HepG2 (cell line): Measurements from ENCODE around the gene UNCX. TPM values are rescaled to one million over a fixed set of nuclear protein-coding genes. Genes with fewer than 3 reads are reported as not detected.

Experiments used
- ATAC-seq: fragments of 200-7000 bp; cut with Tn5 transposase; 3 replicates; pipeline ENCODE4 v1.9.1; 2020; ENCODE audit warnings: mild to moderate bottlenecking, moderate library complexity
- BruUV-seq: library from RNA; stranded (reverse); fragments of 400-500 nt; replicated peaks from 2 replicates; lab custom pipeline; 2021; lab: Mats Ljungman, UMichigan
- CTCF ChIA-PET: fragments of 300-600 bp; formaldehyde crosslinking; extraction: SDS; loops from one replicate; lab custom pipeline; 2021; ENCODE audit warnings: low total read pairs, inconsistent platforms, low intra/inter-chr PET ratio; lab: Yijun Ruan, JAX
- POLR2A ChIA-PET: fragments of 350-600 bp; sonication (Branson Sonifier 250); formaldehyde crosslinking; loops from one replicate; lab custom pipeline; 2020; ENCODE audit warnings: antibody characterized with exemption, inconsistent platforms; lab: Yijun Ruan, JAX
- DNase-seq: peaks from one replicate; pipeline ENCODE4 v3.0.0-alpha.2; 2015; ENCODE audit warnings: low spot score
- FAIRE-seq: peaks from 3 replicates; lab custom pipeline; 2011; peaks lifted over from hg19 to GRCh38; lab: Jason Lieb, UNC
- H2AFZ ChIP-seq: one replicate; pipeline ENCODE4 v1.6.1; 2011; ENCODE audit warnings: low read length, inconsistent platforms
- H3K27ac ChIP-seq: fragments of 300-600 bp; 3 replicates; pipeline ENCODE4 v1.8.0; 2011; ENCODE audit warnings: mixed run types, mild to moderate bottlenecking, mixed read lengths, low read length, inconsistent platforms; ENCODE audit not compliant: insufficient read depth; ENCODE audit errors: extremely low read length
- H3K27me3 ChIP-seq, 2 experiments: fragments of 200-600 bp in 1 of 2; 2 replicates in 1 of 2; 3 replicates in 1 of 2; pipeline versions ENCODE4 v1.6.0 to v1.8.0; 2011; ENCODE audit warnings: low read length in 2 of 2, mild to moderate bottlenecking in 2 of 2, moderate library complexity in 2 of 2, inconsistent platforms in 1 of 2; ENCODE audit not compliant: insufficient read depth in 2 of 2, control insufficient read depth in 1 of 2
- H3K36me3 ChIP-seq, 2 experiments: fragments of 200-600 bp in 1 of 2; replicated peaks in 1 of 2; 2 replicates in 1 of 2; 3 replicates in 1 of 2; pipeline versions ENCODE4 v1.5.1 to v1.8.0; 2011; ENCODE audit warnings: low read length in 2 of 2, inconsistent platforms in 1 of 2; ENCODE audit not compliant: insufficient read depth in 2 of 2, control insufficient read depth in 1 of 2
- H3K4me1 ChIP-seq: 2 replicates; pipeline ENCODE4 v1.5.1; 2012; ENCODE audit warnings: low read length, inconsistent platforms; ENCODE audit not compliant: insufficient read depth
- H3K4me2 ChIP-seq: 2 replicates; pipeline ENCODE4 v1.6.0; 2011; ENCODE audit warnings: low read depth, low read length, inconsistent platforms
- H3K4me3 ChIP-seq, 3 experiments: fragments of 200-600 bp in 1 of 3; sonication (generic), shearing (Covaris generic) in 1 of 3; replicated peaks in 1 of 3; 2 replicates each; pipeline ENCODE4 v1.5.1; 2011 to 2016; ENCODE audit warnings: low read length in 3 of 3, inconsistent platforms in 2 of 3, low read depth in 2 of 3, mild to moderate bottlenecking in 2 of 3, control low read depth in 1 of 3, mixed read lengths in 1 of 3; ENCODE audit not compliant: insufficient read depth in 1 of 3
- H3K79me2 ChIP-seq: one replicate; pipeline ENCODE4 v1.6.1; 2011; ENCODE audit warnings: low read length, inconsistent platforms; ENCODE audit not compliant: insufficient read depth
- H3K9ac ChIP-seq: 2 replicates; pipeline ENCODE4 v1.6.0; 2011; ENCODE audit warnings: mild to moderate bottlenecking, low read depth, low read length, inconsistent platforms; ENCODE audit not compliant: insufficient read depth
- H3K9me3 ChIP-seq: 2 replicates; pipeline ENCODE4 v1.5.1; 2012; ENCODE audit warnings: mild to moderate bottlenecking, low read length
- H4K20me1 ChIP-seq: 2 replicates; pipeline ENCODE4 v1.6.0; 2011; ENCODE audit warnings: inconsistent platforms, mild to moderate bottlenecking, low read length, moderate library complexity; ENCODE audit not compliant: insufficient read depth
- BORCS8-MEF2B ChIP-seq: sonication (generic); formaldehyde crosslinking; IDR thresholded peaks from 2 replicates; pipeline ENCODE4 v1.8.0; 2022; ENCODE audit warnings: mild to moderate bottlenecking, missing genetic modification reagents
- CENPT ChIP-seq: sonication (generic); formaldehyde crosslinking; IDR thresholded peaks from 2 replicates; pipeline ENCODE4 v1.8.0; 2022; ENCODE audit warnings: low read depth, mild to moderate bottlenecking, moderate library complexity, missing genetic modification reagents
- CHD4 ChIP-seq: fragments of 200-600 bp; sonication (generic); IDR thresholded peaks from 2 replicates; pipeline ENCODE4 v1.7.0; 2017; ENCODE audit warnings: mild to moderate bottlenecking, low read length, borderline replicate concordance
- DR1 ChIP-seq: sonication (generic); formaldehyde crosslinking; IDR thresholded peaks from 2 replicates; pipeline ENCODE4 v1.8.0; 2021; ENCODE audit warnings: mild to moderate bottlenecking, missing genetic modification reagents, inconsistent platforms
- ELF1 ChIP-seq: sonication (generic); formaldehyde crosslinking; IDR thresholded peaks from 2 replicates; pipeline ENCODE4 v1.4.0; 2020; ENCODE audit warnings: missing genetic modification reagents
- ETV5 ChIP-seq: IDR thresholded peaks from 2 replicates; pipeline ENCODE4 v1.6.1; 2018; ENCODE audit warnings: missing biosample characterization, missing genetic modification reagents, inconsistent platforms, borderline replicate concordance
- FOXK2 ChIP-seq: fragments of 450-650 bp; IDR thresholded peaks from 2 replicates; pipeline ENCODE4 v1.6.1; 2016
- NCOA1 ChIP-seq: sonication (generic); formaldehyde crosslinking; IDR thresholded peaks from 2 replicates; pipeline ENCODE4 v1.9.0; 2021; ENCODE audit warnings: missing genetic modification reagents
- PAWR ChIP-seq: sonication (generic); formaldehyde crosslinking; IDR thresholded peaks from 2 replicates; pipeline ENCODE4 v1.4.0; 2020; ENCODE audit warnings: missing genetic modification reagents, mild to moderate bottlenecking, borderline replicate concordance
- REL ChIP-seq: sonication (generic); formaldehyde crosslinking; conservative IDR thresholded peaks from 2 replicates; pipeline ENCODE4 v1.8.0; 2022; ENCODE audit warnings: mild to moderate bottlenecking, missing genetic modification reagents, moderate library complexity
- RFXAP ChIP-seq: sonication (generic); formaldehyde crosslinking; IDR thresholded peaks from 2 replicates; pipeline ENCODE4 v1.4.0; 2020; ENCODE audit warnings: missing genetic modification reagents, borderline replicate concordance
- SALL1 ChIP-seq: sonication (generic); formaldehyde crosslinking; IDR thresholded peaks from 2 replicates; pipeline ENCODE4 v1.8.0; 2022; ENCODE audit warnings: mild to moderate bottlenecking, missing genetic modification reagents
- SCMH1 ChIP-seq: sonication (generic); formaldehyde crosslinking; IDR thresholded peaks from 2 replicates; pipeline ENCODE4 v1.9.0; 2021; ENCODE audit warnings: missing genetic modification reagents, mild to moderate bottlenecking, borderline replicate concordance
- SP5 ChIP-seq: IDR thresholded peaks from 2 replicates; pipeline ENCODE4 v1.6.1; 2016; ENCODE audit warnings: low read depth, borderline replicate concordance
- WGBS: methylation state at CpG from one replicate; pipeline ENCODE4 v1.1.6; 2017; ENCODE audit warnings: low lambda C conversion rate; 5-methylcytosine and 5-hydroxymethylcytosine counted together
- in situ Hi-C: cut with HindIII; loops from 2 replicates; pipeline ENCODE4 v1.10.0; 2017; ENCODE audit warnings: low pct_unique_long_range_greater_than_20kb; ENCODE audit not compliant: extremely low pct_ligation_motif_present
- intact Hi-C: fragments of 100-400 bp; cut with micrococcal nuclease; formaldehyde crosslinking; loops from one replicate; pipeline ENCODE4 v1.10.0; 2022; ENCODE audit not compliant: unreplicated experiment
- polyA plus RNA-seq, 8 experiments: library from polyadenylated mRNA; depleted of rRNA in 3 of 8; stranded (reverse) in 7 of 8; unstranded in 1 of 8; fragments of >200 nt; fragmentation: Illumina TruSeq in 4 of 8; extraction: Trizol in 4 of 8; gene quantifications; 2 replicates each; pipeline versions ENCODE4 v1.2.1 to v1.2.3, GENCODE V29; 2011 to 2016; ENCODE audit warnings: low read depth in 4 of 8, missing spikeins in 1 of 8, mixed read lengths in 1 of 8; ENCODE audit not compliant: insufficient read depth in 1 of 8
- total RNA-seq, 5 experiments: library from RNA; depleted of rRNA; stranded (reverse); fragments of >200 nt; fragmentation: Illumina TruSeq; extraction: Trizol; gene quantifications; 2 replicates each; pipeline ENCODE4 v1.2.3, GENCODE V29; 2016; ENCODE audit warnings: low read depth in 1 of 5
- TF ChIP-seq, protein P1 (sequence below): sonication (generic); formaldehyde crosslinking; conservative IDR thresholded peaks from 2 replicates; pipeline ENCODE4 v1.5.0; 2020; ENCODE audit warnings: missing genetic modification reagents
- TF ChIP-seq, protein P2 (sequence below): IDR thresholded peaks from 2 replicates; pipeline ENCODE4 v1.4.0; 2020; ENCODE audit warnings: mild to moderate bottlenecking, missing genetic modification reagents
- TF ChIP-seq, protein P3 (sequence below): sonication (generic); formaldehyde crosslinking; IDR thresholded peaks from 2 replicates; pipeline ENCODE4 v1.8.1; 2023; ENCODE audit warnings: mild to moderate bottlenecking, inconsistent platforms, moderate library complexity, missing genetic modification reagents, borderline replicate concordance
- TF ChIP-seq, protein P4 (sequence below): sonication (generic); formaldehyde crosslinking; IDR thresholded peaks from 2 replicates; pipeline ENCODE4 v1.4.0; 2020; ENCODE audit warnings: missing genetic modification reagents

Gene UNCX
- total and polyA plus RNA-seq, 2 of the 13 experiments (the other 11 are each of a cell fraction or from before 2014, with no cell fraction given): not detected

DNA sequence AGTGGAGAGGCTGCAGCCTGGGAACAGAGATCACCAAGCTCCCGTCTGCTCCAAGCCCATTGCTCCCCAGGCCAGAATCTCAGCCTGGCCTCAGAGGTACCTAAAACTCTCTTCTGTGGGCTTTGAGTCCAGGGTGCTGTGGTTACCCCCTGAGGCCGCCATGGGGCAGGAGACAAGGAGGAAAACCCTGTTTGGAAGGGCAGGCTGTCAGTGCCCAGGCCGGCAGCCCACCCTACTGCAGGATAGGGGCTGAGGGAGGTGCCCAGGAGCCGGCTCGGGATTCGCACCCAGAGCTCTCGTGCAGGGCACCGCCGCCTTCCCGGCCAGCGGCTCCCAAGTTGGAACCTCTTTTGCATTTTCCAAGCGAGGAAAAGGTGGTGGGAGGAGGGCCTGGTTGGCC, 24.5 kb downstream of the UNCX start (continued):
- TF ChIP-seq, protein P1, sequence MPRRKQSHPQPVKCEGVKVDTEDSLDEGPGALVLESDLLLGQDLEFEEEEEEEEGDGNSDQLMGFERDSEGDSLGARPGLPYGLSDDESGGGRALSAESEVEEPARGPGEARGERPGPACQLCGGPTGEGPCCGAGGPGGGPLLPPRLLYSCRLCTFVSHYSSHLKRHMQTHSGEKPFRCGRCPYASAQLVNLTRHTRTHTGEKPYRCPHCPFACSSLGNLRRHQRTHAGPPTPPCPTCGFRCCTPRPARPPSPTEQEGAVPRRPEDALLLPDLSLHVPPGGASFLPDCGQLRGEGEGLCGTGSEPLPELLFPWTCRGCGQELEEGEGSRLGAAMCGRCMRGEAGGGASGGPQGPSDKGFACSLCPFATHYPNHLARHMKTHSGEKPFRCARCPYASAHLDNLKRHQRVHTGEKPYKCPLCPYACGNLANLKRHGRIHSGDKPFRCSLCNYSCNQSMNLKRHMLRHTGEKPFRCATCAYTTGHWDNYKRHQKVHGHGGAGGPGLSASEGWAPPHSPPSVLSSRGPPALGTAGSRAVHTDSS (CRISPR knock-in tag): no peak
- TF ChIP-seq CENPT (CRISPR knock-in tag) (no peak), SALL1 (no peak), SCMH1 (CRISPR knock-in tag) (no peak), REL (CRISPR knock-in tag) (no peak)

DNA sequence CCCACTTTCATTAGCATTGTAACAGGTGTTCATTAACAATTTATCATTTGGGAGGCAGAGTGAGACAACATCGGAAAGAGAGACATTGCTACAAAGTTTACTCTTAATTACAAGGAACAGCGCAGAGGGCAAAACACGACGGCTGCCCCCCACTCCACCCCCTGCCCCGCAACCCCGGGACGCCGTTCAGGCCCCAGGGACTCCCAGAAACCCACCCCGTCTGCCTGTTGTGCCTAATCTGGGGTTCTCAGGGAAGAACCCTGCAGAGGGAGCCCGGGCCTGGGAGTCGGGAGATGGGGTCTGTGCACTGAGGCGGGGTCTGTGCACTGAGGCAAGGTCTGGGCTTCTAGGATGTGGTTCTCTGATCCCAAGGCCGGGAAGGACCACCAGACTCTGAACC, 25.2 kb downstream of the UNCX start:
- Histone ChIP-seq H3K9ac (no peak overlapping the region), H3K27ac (no peak overlapping the region), H3K4me2 (no peak overlapping the region), H2AFZ (no peak overlapping the region), H3K9me3 (no peaks in the 10 kb centered on the region), H3K4me3 (no peak overlapping the region), H3K4me1 (peaks cover 6% of the 10 kb centered on the region; the same call in 1 of the 2 replicates), H3K79me2 (no peaks in the 10 kb centered on the region), H3K36me3 (no peaks in the 10 kb centered on the region), H4K20me1 (no peaks in the 10 kb centered on the region), H3K27me3 (peaks cover 18 to 82% of the 10 kb centered on the region in 2 experiments)
- in situ Hi-C loops: no loop called here
- FAIRE-seq: no peak
- ATAC-seq: no peak
- no TSS peak for BruUV-seq
- 17% methylated on average over 9 of the region's 13 CpGs for WGBS
- POLR2A ChIA-PET: no interaction called here
- CTCF ChIA-PET: no interaction called here
- no peak for DNase-seq
- intact Hi-C loops: no loop called here
- no peak for TF ChIP-seq ELF1
- no peak for TF ChIP-seq ETV5 (CRISPR knock-in tag)
- TF ChIP-seq SP5: no peak
- TF ChIP-seq DR1 (CRISPR knock-in tag): no peak
- TF ChIP-seq, protein P2, sequence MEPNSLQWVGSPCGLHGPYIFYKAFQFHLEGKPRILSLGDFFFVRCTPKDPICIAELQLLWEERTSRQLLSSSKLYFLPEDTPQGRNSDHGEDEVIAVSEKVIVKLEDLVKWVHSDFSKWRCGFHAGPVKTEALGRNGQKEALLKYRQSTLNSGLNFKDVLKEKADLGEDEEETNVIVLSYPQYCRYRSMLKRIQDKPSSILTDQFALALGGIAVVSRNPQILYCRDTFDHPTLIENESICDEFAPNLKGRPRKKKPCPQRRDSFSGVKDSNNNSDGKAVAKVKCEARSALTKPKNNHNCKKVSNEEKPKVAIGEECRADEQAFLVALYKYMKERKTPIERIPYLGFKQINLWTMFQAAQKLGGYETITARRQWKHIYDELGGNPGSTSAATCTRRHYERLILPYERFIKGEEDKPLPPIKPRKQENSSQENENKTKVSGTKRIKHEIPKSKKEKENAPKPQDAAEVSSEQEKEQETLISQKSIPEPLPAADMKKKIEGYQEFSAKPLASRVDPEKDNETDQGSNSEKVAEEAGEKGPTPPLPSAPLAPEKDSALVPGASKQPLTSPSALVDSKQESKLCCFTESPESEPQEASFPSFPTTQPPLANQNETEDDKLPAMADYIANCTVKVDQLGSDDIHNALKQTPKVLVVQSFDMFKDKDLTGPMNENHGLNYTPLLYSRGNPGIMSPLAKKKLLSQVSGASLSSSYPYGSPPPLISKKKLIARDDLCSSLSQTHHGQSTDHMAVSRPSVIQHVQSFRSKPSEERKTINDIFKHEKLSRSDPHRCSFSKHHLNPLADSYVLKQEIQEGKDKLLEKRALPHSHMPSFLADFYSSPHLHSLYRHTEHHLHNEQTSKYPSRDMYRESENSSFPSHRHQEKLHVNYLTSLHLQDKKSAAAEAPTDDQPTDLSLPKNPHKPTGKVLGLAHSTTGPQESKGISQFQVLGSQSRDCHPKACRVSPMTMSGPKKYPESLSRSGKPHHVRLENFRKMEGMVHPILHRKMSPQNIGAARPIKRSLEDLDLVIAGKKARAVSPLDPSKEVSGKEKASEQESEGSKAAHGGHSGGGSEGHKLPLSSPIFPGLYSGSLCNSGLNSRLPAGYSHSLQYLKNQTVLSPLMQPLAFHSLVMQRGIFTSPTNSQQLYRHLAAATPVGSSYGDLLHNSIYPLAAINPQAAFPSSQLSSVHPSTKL (CRISPR knock-in tag): no peak
- TF ChIP-seq CHD4: no peak
- no peak for TF ChIP-seq NCOA1 (CRISPR knock-in tag)
- TF ChIP-seq FOXK2: no peak
- TF ChIP-seq BORCS8-MEF2B (CRISPR knock-in tag): no peak
- TF ChIP-seq RFXAP (CRISPR knock-in tag): no peak
- TF ChIP-seq, protein P3, sequence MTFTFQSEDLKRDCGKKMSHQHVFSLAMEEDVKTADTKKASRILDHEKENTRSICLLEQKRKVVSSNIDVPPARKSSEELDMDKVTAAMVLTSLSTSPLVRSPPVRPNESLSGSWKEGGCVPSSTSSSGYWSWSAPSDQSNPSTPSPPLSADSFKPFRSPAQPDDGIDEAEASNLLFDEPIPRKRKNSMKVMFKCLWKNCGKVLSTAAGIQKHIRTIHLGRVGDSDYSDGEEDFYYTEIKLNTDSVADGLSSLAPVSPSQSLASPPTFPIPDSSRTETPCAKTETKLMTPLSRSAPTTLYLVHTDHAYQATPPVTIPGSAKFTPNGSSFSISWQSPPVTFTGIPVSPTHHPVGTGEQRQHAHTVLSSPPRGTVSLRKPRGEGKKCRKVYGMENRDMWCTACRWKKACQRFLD (CRISPR knock-in tag): no peak
- TF ChIP-seq, protein P4, sequence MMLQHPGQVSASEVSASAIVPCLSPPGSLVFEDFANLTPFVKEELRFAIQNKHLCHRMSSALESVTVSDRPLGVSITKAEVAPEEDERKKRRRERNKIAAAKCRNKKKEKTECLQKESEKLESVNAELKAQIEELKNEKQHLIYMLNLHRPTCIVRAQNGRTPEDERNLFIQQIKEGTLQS (CRISPR knock-in tag): no peak
- TF ChIP-seq PAWR (CRISPR knock-in tag): no peak
